WTC11 (cell line): Measurements from ENCODE around the gene KRTAP4-16. TPM values are rescaled to one million over a fixed set of nuclear protein-coding genes. Genes with fewer than 3 reads are reported as not detected.

Experiments used
- ATAC-seq: fragments of 200-7000 bp; cut with Tn5 transposase; 2 replicates; pipeline ENCODE4 v1.10.0; 2021; ENCODE audit warnings: mild to moderate bottlenecking, moderate library complexity
- CTCF ChIA-PET: fragments of 300-600 bp; sonication (Branson Sonifier 250); formaldehyde crosslinking; loops from one replicate; lab custom pipeline; 2021; ENCODE audit warnings: antibody characterized with exemption; lab: Charles Lee
- POLR2A ChIA-PET: fragments of 350-600 bp; sonication (Branson Sonifier 250); formaldehyde crosslinking; loops from one replicate; lab custom pipeline; 2021; ENCODE audit warnings: antibody characterized with exemption; lab: Charles Lee
- DNase-seq: peaks from one replicate; pipeline ENCODE4 v3.0.0; 2021; ENCODE audit warnings: low spot score
- H3K27ac Mint-ChIP-seq: 2 replicates; pipeline ENCODE4 v1.8.0; 2021; ENCODE audit warnings: mixed read lengths
- H3K27me3 Mint-ChIP-seq: 2 replicates; pipeline ENCODE4 v1.8.0; 2021; ENCODE audit warnings: low read depth, mild to moderate bottlenecking, moderate library complexity, mixed read lengths
- H3K36me3 Mint-ChIP-seq: 2 replicates; pipeline ENCODE4 v1.8.0; 2021; ENCODE audit warnings: mixed read lengths
- H3K4me1 Mint-ChIP-seq: 2 replicates; pipeline ENCODE4 v1.8.0; 2022; ENCODE audit warnings: mixed read lengths
- H3K4me3 Mint-ChIP-seq: 2 replicates; pipeline ENCODE4 v1.8.0; 2021; ENCODE audit warnings: mild to moderate bottlenecking, moderate library complexity, mixed read lengths
- H3K9me3 Mint-ChIP-seq: 2 replicates; pipeline ENCODE4 v1.8.0; 2021; ENCODE audit warnings: mixed read lengths
- CDX4 ChIP-seq: fragments of 250-450 bp; sonication (Bioruptor Pico); IDR thresholded peaks from 2 replicates; pipeline ENCODE4 v1.9.0; 2021; ENCODE audit warnings: moderate library complexity, mild to moderate bottlenecking, inconsistent platforms, borderline replicate concordance
- FOXP1 ChIP-seq: sonication (generic); formaldehyde crosslinking; IDR thresholded peaks from 2 replicates; pipeline ENCODE4 v1.8.0; 2022; ENCODE audit warnings: missing genetic modification reagents, mild to moderate bottlenecking, moderate library complexity, borderline replicate concordance
- GRHL2 ChIP-seq: fragments of 250-450 bp; sonication (Bioruptor Pico); IDR thresholded peaks from 2 replicates; pipeline ENCODE4 v1.8.0; 2022; ENCODE audit warnings: mild to moderate bottlenecking, moderate library complexity; ENCODE audit not compliant: insufficient replicate concordance, severe bottlenecking
- HMGA2 ChIP-seq: fragments of 250-450 bp; sonication (Bioruptor Pico); IDR thresholded peaks from 2 replicates; pipeline ENCODE4 v1.4.0; 2021; ENCODE audit warnings: mild to moderate bottlenecking, moderate library complexity
- NFYB ChIP-seq: sonication (generic); formaldehyde crosslinking; conservative IDR thresholded peaks from 2 replicates; pipeline ENCODE4 v1.8.0; 2022; ENCODE audit warnings: low read depth, missing genetic modification reagents
- SMAD3 ChIP-seq: sonication (generic); formaldehyde crosslinking; IDR thresholded peaks from 2 replicates; pipeline ENCODE4 v1.8.0; 2022; ENCODE audit warnings: missing genetic modification reagents, mild to moderate bottlenecking, borderline replicate concordance
- USF2 ChIP-seq: sonication (generic); formaldehyde crosslinking; IDR thresholded peaks from 2 replicates; pipeline ENCODE4 v1.8.1; 2023; ENCODE audit warnings: mild to moderate bottlenecking, missing genetic modification reagents, moderate library complexity
- ZNF138 ChIP-seq: sonication (generic); formaldehyde crosslinking; conservative IDR thresholded peaks from 2 replicates; pipeline ENCODE4 v1.8.1; 2022; ENCODE audit warnings: mild to moderate bottlenecking, moderate library complexity, missing genetic modification reagents
- ZNF263 ChIP-seq: sonication (generic); formaldehyde crosslinking; IDR thresholded peaks from 2 replicates; pipeline ENCODE4 v1.8.1; 2022; ENCODE audit warnings: low read depth, mild to moderate bottlenecking, moderate library complexity, missing genetic modification reagents
- ZNF281 ChIP-seq: sonication (generic); formaldehyde crosslinking; IDR thresholded peaks from 2 replicates; pipeline ENCODE4 v1.8.0; 2023; ENCODE audit warnings: mild to moderate bottlenecking, missing genetic modification reagents
- ZNF396 ChIP-seq: fragments of 250-450 bp; sonication (Bioruptor Pico); IDR thresholded peaks from 2 replicates; pipeline ENCODE4 v1.8.0; 2021; ENCODE audit warnings: mild to moderate bottlenecking, moderate library complexity, borderline replicate concordance
- total RNA-seq: library from RNA; stranded (reverse); gene quantifications from 3 replicates; pipeline ENCODE4 v1.2.3, GENCODE V29; 2021
- TF ChIP-seq, protein P1 (sequence below): sonication (generic); formaldehyde crosslinking; IDR thresholded peaks from 2 replicates; pipeline ENCODE4 v1.8.1; 2023; ENCODE audit warnings: mild to moderate bottlenecking, missing genetic modification reagents
- TF ChIP-seq, protein P2 (sequence below): sonication (generic); formaldehyde crosslinking; conservative IDR thresholded peaks from 2 replicates; pipeline ENCODE4 v1.8.1; 2022; ENCODE audit warnings: mild to moderate bottlenecking, missing genetic modification reagents
- TF ChIP-seq, protein P3 (sequence below): sonication (generic); formaldehyde crosslinking; IDR thresholded peaks from 2 replicates; pipeline ENCODE4 v1.8.0; 2022; ENCODE audit warnings: mild to moderate bottlenecking, missing genetic modification reagents
- TF ChIP-seq, protein P4 (sequence below): sonication (generic); formaldehyde crosslinking; IDR thresholded peaks from 2 replicates; pipeline ENCODE4 v1.8.0; 2023; ENCODE audit warnings: missing genetic modification reagents

The KRTAP4-16 gene
- total RNA-seq, 1 experiment from 2014 or later: not detected

- ChIA-PET CTCF (no interaction called here), POLR2A (no interaction called here)
- Mint-ChIP-seq H3K36me3 (no peaks in the 10 kb centered on the region), H3K9me3 (peaks cover 15% of the 10 kb centered on the region), H3K27me3 (no peaks in the 10 kb centered on the region; the same call in 1 of the 2 replicates), H3K4me1 (peaks cover 9% of the 10 kb centered on the region), H3K4me3 (no peak overlapping the region)
- ATAC-seq: no peak
- DNase-seq: no peak
- TF ChIP-seq NFYB: no peak
- TF ChIP-seq, protein P1, sequence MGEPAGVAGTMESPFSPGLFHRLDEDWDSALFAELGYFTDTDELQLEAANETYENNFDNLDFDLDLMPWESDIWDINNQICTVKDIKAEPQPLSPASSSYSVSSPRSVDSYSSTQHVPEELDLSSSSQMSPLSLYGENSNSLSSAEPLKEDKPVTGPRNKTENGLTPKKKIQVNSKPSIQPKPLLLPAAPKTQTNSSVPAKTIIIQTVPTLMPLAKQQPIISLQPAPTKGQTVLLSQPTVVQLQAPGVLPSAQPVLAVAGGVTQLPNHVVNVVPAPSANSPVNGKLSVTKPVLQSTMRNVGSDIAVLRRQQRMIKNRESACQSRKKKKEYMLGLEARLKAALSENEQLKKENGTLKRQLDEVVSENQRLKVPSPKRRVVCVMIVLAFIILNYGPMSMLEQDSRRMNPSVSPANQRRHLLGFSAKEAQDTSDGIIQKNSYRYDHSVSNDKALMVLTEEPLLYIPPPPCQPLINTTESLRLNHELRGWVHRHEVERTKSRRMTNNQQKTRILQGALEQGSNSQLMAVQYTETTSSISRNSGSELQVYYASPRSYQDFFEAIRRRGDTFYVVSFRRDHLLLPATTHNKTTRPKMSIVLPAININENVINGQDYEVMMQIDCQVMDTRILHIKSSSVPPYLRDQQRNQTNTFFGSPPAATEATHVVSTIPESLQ (CRISPR knock-in tag): no peak
- TF ChIP-seq ZNF396 (CRISPR knock-in tag): no peak
- TF ChIP-seq GRHL2 (CRISPR knock-in tag): no peak
- no peak for TF ChIP-seq FOXP1 (CRISPR knock-in tag)
- TF ChIP-seq, protein P2, sequence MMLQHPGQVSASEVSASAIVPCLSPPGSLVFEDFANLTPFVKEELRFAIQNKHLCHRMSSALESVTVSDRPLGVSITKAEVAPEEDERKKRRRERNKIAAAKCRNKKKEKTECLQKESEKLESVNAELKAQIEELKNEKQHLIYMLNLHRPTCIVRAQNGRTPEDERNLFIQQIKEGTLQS (CRISPR knock-in tag): no peak
- TF ChIP-seq, protein P3, sequence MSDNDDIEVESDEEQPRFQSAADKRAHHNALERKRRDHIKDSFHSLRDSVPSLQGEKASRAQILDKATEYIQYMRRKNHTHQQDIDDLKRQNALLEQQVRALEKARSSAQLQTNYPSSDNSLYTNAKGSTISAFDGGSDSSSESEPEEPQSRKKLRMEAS: no peak
- no peak for TF ChIP-seq SMAD3 (CRISPR knock-in tag)
- TF ChIP-seq ZNF138 (CRISPR knock-in tag): no peak
- TF ChIP-seq, protein P4, sequence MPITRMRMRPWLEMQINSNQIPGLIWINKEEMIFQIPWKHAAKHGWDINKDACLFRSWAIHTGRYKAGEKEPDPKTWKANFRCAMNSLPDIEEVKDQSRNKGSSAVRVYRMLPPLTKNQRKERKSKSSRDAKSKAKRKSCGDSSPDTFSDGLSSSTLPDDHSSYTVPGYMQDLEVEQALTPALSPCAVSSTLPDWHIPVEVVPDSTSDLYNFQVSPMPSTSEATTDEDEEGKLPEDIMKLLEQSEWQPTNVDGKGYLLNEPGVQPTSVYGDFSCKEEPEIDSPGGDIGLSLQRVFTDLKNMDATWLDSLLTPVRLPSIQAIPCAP (CRISPR knock-in tag): no peak
- no peak for TF ChIP-seq ZNF263 (CRISPR knock-in tag)
- TF ChIP-seq HMGA2 (CRISPR knock-in tag): no peak
- no peak for TF ChIP-seq CDX4 (CRISPR knock-in tag)
- no peak for TF ChIP-seq ZNF281
- TF ChIP-seq, all 79 proteins: peak for 0
- no peak overlapping the region for H3K27ac Mint-ChIP-seq
These were observed 19.4 kb downstream of the KRTAP4-16 start for GRCh38 chr17:41082626-41083025.

GRCh38 chr17:41076788-41077187 lies 25.2 kb downstream of the KRTAP4-16 start:
- CTCF ChIA-PET: no interaction called here
- DNase-seq: no peak
- no peak overlapping the region for H3K4me3 Mint-ChIP-seq
- no peak for TF ChIP-seq USF2 (CRISPR knock-in tag)
- TF ChIP-seq, all 79 proteins: peak for 0
- Mint-ChIP-seq H3K9me3 (peaks cover 22% of the 10 kb centered on the region), H3K4me1 (no peaks in the 10 kb centered on the region; the same call in 1 of the 2 replicates), H3K36me3 (no peaks in the 10 kb centered on the region), H3K27ac (no peak overlapping the region), H3K27me3 (no peaks in the 10 kb centered on the region; the same call in 1 of the 2 replicates)
- POLR2A ChIA-PET: no interaction called here
- ATAC-seq: no peak
